ENCODE data around the gene RTL1. TPM values are rescaled to one million over a fixed set of nuclear protein-coding genes. Genes with fewer than 3 reads are reported as not detected.

Gene RTL1
- total and polyA plus RNA-seq, 10 of the 15 experiments (the other 5 are each of a cell fraction or from before 2014, with no cell fraction given), result not detected

DNA sequence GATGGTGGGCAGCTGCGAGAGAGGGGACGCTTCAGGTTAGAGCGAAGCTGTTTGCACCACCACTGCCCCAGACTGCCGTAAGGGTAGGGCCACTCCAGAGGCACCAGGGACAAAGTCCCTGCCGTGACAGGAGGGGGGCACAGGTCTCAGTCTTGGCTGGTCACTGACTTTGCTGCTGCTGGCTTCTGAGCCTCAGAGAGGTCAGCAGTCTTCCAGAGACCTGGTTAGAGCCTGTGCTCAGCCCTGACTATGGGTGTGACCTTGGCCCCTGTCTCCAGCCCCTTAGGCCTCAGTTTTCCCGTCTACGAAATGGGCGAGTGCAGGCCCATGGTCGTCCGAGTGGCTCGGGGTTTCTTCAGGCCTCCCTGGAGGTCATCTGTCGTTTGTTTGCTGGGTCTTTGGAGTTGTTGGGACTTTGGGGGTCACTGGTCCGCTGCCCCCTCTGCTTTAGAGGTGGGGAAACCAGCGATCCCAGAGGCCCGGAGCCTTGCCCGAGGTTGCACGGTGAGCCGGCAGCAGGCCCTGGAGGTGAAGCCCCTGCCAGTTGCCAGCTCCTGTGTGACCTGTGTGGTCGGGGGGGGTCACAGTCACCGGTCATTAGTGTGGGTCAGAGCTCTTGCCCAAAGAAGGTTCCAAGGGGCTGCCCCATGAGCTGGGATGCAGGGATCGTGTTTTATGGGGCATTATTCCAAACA lies 62.3 kb downstream of the RTL1 start (continued):
- TF ChIP-seq, protein P1, sequence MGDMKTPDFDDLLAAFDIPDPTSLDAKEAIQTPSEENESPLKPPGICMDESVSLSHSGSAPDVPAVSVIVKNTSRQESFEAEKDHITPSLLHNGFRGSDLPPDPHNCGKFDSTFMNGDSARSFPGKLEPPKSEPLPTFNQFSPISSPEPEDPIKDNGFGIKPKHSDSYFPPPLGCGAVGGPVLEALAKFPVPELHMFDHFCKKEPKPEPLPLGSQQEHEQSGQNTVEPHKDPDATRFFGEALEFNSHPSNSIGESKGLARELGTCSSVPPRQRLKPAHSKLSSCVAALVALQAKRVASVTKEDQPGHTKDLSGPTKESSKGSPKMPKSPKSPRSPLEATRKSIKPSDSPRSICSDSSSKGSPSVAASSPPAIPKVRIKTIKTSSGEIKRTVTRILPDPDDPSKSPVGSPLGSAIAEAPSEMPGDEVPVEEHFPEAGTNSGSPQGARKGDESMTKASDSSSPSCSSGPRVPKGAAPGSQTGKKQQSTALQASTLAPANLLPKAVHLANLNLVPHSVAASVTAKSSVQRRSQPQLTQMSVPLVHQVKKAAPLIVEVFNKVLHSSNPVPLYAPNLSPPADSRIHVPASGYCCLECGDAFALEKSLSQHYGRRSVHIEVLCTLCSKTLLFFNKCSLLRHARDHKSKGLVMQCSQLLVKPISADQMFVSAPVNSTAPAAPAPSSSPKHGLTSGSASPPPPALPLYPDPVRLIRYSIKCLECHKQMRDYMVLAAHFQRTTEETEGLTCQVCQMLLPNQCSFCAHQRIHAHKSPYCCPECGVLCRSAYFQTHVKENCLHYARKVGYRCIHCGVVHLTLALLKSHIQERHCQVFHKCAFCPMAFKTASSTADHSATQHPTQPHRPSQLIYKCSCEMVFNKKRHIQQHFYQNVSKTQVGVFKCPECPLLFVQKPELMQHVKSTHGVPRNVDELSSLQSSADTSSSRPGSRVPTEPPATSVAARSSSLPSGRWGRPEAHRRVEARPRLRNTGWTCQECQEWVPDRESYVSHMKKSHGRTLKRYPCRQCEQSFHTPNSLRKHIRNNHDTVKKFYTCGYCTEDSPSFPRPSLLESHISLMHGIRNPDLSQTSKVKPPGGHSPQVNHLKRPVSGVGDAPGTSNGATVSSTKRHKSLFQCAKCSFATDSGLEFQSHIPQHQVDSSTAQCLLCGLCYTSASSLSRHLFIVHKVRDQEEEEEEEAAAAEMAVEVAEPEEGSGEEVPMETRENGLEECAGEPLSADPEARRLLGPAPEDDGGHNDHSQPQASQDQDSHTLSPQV (IDR thresholded peaks at IDR 0.05), result no peak
- TF ChIP-seq CBX3 (IDR thresholded peaks at IDR 0.05; ENCODE audit: borderline replicate concordance, low read depth), result no peak
- no peak for TF ChIP-seq SUZ12 (IDR thresholded peaks at IDR 0.05; ENCODE audit: unreplicated experiment)
- TF ChIP-seq SMC3 (IDR thresholded peaks at IDR 0.05; ENCODE audit: borderline replicate concordance, low read length), result no peak
- TF ChIP-seq POLR2AphosphoS2 (IDR thresholded peaks at IDR 0.05; ENCODE audit: low read depth, low read length), result no peak
- TF ChIP-seq FOS (IDR thresholded peaks at IDR 0.05; ENCODE audit: borderline replicate concordance, extremely low read depth, insufficient read length), result no peak

DNA sequence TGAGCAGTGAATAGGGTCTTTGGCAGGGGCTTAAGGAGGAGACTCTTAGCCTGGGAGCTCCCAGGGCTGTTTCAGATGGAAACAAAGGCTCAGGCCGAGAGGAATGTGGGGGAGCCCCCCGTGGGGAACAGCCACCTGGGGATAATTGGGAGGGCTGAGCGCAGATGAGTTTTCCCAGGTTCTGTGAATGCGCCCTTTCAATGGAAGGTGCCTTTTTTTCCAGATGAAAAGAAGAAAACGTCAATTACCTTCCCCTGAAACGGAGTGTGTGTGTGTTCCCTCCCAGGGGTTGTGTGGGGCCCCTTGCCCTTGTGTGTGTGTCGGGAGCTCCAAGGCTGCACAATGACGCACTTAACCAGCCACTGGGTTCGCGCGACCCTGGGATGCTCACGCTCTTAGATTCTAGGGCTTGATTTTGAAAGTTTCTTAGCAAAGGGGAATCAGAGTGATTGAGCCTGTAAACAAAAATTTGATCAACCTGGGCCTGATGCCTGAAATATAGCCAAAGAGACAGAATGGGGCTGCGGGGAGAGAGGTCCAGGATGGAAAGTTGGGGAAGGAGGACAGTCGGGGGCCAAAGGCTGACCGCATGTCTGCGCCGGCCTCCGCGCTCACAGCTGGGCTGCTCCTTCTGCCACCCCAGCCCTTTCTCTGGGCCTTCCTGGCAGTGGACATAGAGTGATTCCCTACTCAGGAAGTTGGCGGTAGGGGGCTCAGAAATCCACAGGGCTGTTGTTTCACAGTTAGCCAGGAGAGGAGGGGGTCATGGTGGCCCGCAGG lies 63.0 kb downstream of the RTL1 start:
- FAIRE-seq (no peak), DNase-seq (ENCODE audit: low read depth, low spot score) (no peak), ATAC-seq (no peak)
- H3K9me3 ChIP-seq (replicated peaks; ENCODE audit: control insufficient read depth, insufficient read depth, low read length), result no peaks in the 10 kb centered on the region
- H3K27ac ChIP-seq (ENCODE audit: control insufficient read depth, insufficient read depth), result no peak overlapping the region
- H3K27me3 ChIP-seq (replicated peaks in 1 of 2; ENCODE audit: control insufficient read depth in 2 of 2, insufficient read depth in 2 of 2, low read length in 1 of 2), result no peaks in the 10 kb centered on the region
- no peaks in the 10 kb centered on the region for H3K36me3 ChIP-seq (ENCODE audit: control insufficient read depth in 2 of 2, insufficient read depth in 2 of 2, low read length in 1 of 2)
- H4K20me1 ChIP-seq (ENCODE audit: control insufficient read depth, insufficient read depth), result no peaks in the 10 kb centered on the region
- no peaks in the 10 kb centered on the region for H3K79me2 ChIP-seq (ENCODE audit: control insufficient read depth, insufficient read depth, low read length)
- in situ Hi-C loops (cut with MboI), result no loop called here
- H3K9ac ChIP-seq (ENCODE audit: control insufficient read depth, insufficient read depth, low read length), result no peak overlapping the region
- ChIA-PET RAD21 (ENCODE audit: unreplicated experiment) (no interaction called here), CTCF (no interaction called here), POLR2A (no interaction called here), SMC1A (ENCODE audit: uncharacterized antibody, unreplicated experiment) (no interaction called here)
- intact Hi-C loops (cut with micrococcal nuclease; ENCODE audit: unreplicated experiment), result no loop called here
- no peak overlapping the region for H2AFZ ChIP-seq (ENCODE audit: control insufficient read depth, low read depth, low read length)
- WGBS (ENCODE audit: insufficient coverage, insufficient replicate concordance, low lambda C conversion rate, missing lambda C conversion rate), result 64% methylated on average over 20 of the region's 21 CpGs
- H3K4me2 ChIP-seq (ENCODE audit: control insufficient read depth, insufficient read depth), result no peak overlapping the region
- no peak overlapping the region for H3K4me3 ChIP-seq
- BruUV-seq (replicated peaks), result no TSS peak
- no peaks in the 10 kb centered on the region for H3K4me1 ChIP-seq (ENCODE audit: control insufficient read depth, insufficient read depth, low read length)
- TF ChIP-seq, protein P2, sequence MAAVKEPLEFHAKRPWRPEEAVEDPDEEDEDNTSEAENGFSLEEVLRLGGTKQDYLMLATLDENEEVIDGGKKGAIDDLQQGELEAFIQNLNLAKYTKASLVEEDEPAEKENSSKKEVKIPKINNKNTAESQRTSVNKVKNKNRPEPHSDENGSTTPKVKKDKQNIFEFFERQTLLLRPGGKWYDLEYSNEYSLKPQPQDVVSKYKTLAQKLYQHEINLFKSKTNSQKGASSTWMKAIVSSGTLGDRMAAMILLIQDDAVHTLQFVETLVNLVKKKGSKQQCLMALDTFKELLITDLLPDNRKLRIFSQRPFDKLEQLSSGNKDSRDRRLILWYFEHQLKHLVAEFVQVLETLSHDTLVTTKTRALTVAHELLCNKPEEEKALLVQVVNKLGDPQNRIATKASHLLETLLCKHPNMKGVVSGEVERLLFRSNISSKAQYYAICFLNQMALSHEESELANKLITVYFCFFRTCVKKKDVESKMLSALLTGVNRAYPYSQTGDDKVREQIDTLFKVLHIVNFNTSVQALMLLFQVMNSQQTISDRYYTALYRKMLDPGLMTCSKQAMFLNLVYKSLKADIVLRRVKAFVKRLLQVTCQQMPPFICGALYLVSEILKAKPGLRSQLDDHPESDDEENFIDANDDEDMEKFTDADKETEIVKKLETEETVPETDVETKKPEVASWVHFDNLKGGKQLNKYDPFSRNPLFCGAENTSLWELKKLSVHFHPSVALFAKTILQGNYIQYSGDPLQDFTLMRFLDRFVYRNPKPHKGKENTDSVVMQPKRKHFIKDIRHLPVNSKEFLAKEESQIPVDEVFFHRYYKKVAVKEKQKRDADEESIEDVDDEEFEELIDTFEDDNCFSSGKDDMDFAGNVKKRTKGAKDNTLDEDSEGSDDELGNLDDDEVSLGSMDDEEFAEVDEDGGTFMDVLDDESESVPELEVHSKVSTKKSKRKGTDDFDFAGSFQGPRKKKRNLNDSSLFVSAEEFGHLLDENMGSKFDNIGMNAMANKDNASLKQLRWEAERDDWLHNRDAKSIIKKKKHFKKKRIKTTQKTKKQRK (IDR thresholded peaks at IDR 0.05; ENCODE audit: low read depth, low read length), result no peak
- TF ChIP-seq FOXM1 (IDR thresholded peaks at IDR 0.05; ENCODE audit: low read depth, low read length) (no peak), RFX5 (IDR thresholded peaks at IDR 0.05; ENCODE audit: low read depth, low read length) (no peak), KLF5 (IDR thresholded peaks at IDR 0.05; ENCODE audit: partially characterized antibody) (no peak), ZNF207 (IDR thresholded peaks at IDR 0.05; ENCODE audit: borderline replicate concordance) (no peak)
- TF ChIP-seq, protein P3, sequence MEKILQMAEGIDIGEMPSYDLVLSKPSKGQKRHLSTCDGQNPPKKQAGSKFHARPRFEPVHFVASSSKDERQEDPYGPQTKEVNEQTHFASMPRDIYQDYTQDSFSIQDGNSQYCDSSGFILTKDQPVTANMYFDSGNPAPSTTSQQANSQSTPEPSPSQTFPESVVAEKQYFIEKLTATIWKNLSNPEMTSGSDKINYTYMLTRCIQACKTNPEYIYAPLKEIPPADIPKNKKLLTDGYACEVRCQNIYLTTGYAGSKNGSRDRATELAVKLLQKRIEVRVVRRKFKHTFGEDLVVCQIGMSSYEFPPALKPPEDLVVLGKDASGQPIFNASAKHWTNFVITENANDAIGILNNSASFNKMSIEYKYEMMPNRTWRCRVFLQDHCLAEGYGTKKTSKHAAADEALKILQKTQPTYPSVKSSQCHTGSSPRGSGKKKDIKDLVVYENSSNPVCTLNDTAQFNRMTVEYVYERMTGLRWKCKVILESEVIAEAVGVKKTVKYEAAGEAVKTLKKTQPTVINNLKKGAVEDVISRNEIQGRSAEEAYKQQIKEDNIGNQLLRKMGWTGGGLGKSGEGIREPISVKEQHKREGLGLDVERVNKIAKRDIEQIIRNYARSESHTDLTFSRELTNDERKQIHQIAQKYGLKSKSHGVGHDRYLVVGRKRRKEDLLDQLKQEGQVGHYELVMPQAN (conservative IDR thresholded peaks at IDR 0.05), result no peak

Measured in GM12878 (cell line).